ENCODE results near the gene DDN. TPM values are rescaled to one million over a fixed set of nuclear protein-coding genes. Genes with fewer than 3 reads are reported as not detected.
A peak's percentile ranks its signal among the peaks of the same experiment; 100 is the strongest.

Gene DDN
- total RNA-seq, 2 experiments from 2014 or later, result 0.20 to 0.30 TPM

DNA sequence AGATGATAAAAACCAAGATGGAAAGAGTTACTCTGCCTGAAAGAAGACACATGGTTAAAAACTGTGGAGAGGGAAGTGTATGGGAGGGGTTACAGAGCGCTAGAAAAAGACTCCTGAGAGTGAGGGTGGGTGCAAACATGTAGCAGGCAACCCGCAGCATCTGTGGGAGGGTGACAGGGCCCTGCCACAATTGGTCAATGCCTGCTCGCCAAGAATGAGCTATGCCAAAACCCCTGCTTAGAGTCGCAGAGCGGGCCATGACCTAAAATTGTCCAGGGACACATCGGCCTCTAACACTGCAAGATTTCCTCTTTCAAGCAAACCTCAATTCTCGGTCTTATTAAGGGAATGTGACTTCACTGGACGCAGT lies 18.7 kb upstream of the DDN start:
- POLR2A ChIA-PET, result interaction anchor here (0.6 to 3.0 kb wide), 5 partner anchors 19 to 305 kb away, joined by 3 to 21 read pairs (median 3); partner anchors contain the start of genes DDN, DDX23 and TROAP
- peaks cover 15% of the 10 kb centered on the region for H3K36me3 Mint-ChIP-seq
- no peaks in the 10 kb centered on the region for H3K9me3 Mint-ChIP-seq
- H3K4me3 Mint-ChIP-seq, result peak overlapping the region; percentile 95
- DNase-seq (no peak), ATAC-seq (ENCODE audit: low read depth) (peak; percentile 4)
- peak overlapping the region; percentile 97 for H3K27ac Mint-ChIP-seq
- H3K4me1 Mint-ChIP-seq, result peaks cover 26% of the 10 kb centered on the region
- no peaks in the 10 kb centered on the region for H3K27me3 Mint-ChIP-seq

DNA sequence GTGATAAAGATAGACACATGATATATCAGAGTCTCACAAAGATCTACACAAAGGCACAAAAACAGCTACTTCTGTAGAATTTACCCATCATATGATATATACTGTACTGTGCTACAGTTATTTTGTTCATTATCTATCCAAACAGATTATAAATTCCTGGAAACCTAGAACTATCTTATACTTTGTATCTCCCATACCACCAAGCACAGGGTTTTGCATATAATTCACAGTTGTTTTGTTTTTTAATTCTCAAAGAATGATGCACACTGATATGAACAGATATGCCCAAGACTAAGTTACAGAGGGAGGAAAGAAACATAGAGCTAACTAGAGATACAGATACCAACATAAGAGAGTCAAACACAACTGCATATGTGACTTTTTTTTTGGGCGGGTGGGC lies 16.0 kb upstream of the DDN start:
- H3K4me3 Mint-ChIP-seq, result no peak overlapping the region
- H3K4me1 Mint-ChIP-seq, result peaks cover 27% of the 10 kb centered on the region
- no peak overlapping the region for H3K27ac Mint-ChIP-seq
- no peak for ATAC-seq (ENCODE audit: low read depth)
- DNase-seq, result no peak
- H3K27me3 Mint-ChIP-seq, result no peaks in the 10 kb centered on the region
- peaks cover 17% of the 10 kb centered on the region for H3K36me3 Mint-ChIP-seq
- no peaks in the 10 kb centered on the region for H3K9me3 Mint-ChIP-seq
- POLR2A ChIA-PET, result interaction anchor here (1.1 to 1.9 kb wide), 3 partner anchors 15 to 36 kb away, joined by 4 to 7 read pairs (median 5); no protein-coding TSS in a partner anchor

DNA sequence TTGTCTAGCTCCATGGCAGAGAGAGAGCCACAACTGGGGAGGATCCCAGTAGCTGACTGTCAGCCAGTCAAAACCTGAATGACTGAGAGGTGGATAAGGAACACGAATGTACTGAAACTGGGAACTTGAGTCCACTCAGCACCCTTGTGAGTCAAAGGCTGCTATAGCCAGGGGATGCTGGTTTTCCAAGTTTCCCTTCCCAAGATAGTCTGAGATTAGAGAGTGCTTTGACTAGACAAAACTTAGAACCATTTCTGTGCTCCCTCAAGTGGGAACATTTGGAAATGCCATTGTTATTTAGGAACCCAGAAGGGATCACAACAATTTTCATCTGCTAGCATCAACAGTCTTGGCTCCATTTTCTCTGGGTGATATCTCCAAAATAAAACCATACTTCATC lies 15.4 kb upstream of the DDN start:
- Mint-ChIP-seq H3K27ac (no peak overlapping the region), H3K9me3 (no peaks in the 10 kb centered on the region), H3K4me3 (no peak overlapping the region), H3K27me3 (no peaks in the 10 kb centered on the region), H3K4me1 (peaks cover 23% of the 10 kb centered on the region), H3K36me3 (peaks cover 19% of the 10 kb centered on the region)
- DNase-seq (no peak), ATAC-seq (ENCODE audit: low read depth) (no peak)
- POLR2A ChIA-PET, result interaction anchor here (1.1 to 1.9 kb wide), 2 partner anchors 14 to 35 kb away, joined by 5 to 7 read pairs; no protein-coding TSS in a partner anchor

DNA sequence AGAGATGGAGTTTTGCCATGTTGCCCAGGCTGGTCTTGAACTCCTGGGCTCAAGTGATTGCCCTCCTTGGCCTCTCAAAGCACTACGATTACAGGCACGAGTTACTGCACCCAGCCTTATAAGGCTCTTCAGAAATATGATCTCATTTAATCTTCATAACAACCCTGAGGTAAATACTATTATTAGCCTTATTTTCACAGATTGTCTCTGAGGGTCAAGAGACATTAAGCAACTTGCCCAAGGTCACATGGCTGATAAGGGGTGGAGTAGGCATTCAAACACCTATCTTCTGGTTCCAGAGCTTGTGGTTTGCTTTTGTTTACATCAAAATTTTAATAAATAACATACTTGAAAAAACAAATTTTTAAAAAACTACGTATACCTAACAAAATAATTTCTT lies 14.3 kb upstream of the DDN start:
- POLR2A ChIA-PET, result interaction anchor here (1.9 kb wide), 1 partner anchor 13 kb away, joined by 7 read pairs; no protein-coding TSS in a partner anchor
- Mint-ChIP-seq H3K27ac (no peak overlapping the region), H3K4me1 (peaks cover 16% of the 10 kb centered on the region), H3K9me3 (no peaks in the 10 kb centered on the region), H3K36me3 (peaks cover 17% of the 10 kb centered on the region), H3K27me3 (no peaks in the 10 kb centered on the region), H3K4me3 (no peak overlapping the region)
- ATAC-seq (ENCODE audit: low read depth) (no peak), DNase-seq (no peak)

DNA sequence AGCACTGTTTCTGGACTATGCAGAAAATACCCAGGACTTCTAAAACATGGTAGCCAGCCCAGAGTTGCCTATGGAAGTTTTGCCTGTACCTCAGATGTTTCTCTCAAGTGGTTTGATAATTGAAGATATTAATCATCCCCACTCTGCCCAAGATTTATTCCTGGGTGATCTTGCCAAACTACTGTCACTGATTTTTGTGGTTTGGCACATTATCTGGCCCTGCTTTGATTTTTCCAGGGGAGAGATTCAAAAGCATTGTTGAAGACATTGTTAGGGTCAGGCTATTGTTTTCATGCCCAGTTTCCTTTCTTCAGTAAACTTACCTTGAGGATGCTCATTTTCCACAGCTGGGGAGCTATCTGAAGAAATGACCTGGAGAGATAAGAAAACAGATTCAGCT lies 13.6 kb upstream of the DDN start:
- no peak overlapping the region for H3K27ac Mint-ChIP-seq
- no peak overlapping the region for H3K4me3 Mint-ChIP-seq
- H3K4me1 Mint-ChIP-seq, result peaks cover 14% of the 10 kb centered on the region
- no peaks in the 10 kb centered on the region for H3K9me3 Mint-ChIP-seq
- peaks cover 17% of the 10 kb centered on the region for H3K36me3 Mint-ChIP-seq
- ATAC-seq (ENCODE audit: low read depth), result no peak
- H3K27me3 Mint-ChIP-seq, result no peaks in the 10 kb centered on the region
- DNase-seq, result no peak
- POLR2A ChIA-PET, result interaction anchor here (0.5 kb wide), 1 partner anchor 242 kb away, joined by 5 read pairs; no protein-coding TSS in a partner anchor

DNA sequence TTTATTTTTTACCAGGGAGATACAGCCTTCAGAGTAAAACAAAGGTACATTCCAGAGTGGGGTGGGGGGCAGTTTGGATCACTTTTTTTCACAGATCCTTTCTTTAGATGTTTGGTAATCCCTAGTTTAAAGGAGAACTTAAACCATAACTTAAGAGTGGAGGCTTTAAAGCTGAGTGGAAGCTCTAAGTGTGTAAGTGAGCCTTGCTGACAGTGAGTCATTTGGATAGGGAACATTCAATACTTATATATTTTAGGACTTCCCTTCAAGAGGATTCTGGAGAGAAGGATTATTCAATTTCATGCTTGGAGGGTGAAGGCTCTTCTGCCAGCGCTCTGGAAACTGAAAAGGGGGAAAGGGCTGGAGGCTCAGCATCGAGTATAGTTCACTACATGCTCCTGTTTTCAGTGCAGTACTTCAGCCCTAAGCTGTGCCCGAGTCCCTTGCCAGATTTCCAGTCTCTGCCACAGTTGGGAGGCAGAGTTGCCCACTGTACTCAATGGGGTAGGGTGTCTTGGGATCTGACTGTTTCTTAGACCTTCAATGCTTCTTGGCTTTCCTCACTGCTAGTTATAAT lies 11.0 kb upstream of the DDN start:
- Mint-ChIP-seq H3K9me3 (no peaks in the 10 kb centered on the region), H3K36me3 (peaks cover 16% of the 10 kb centered on the region), H3K4me1 (peaks cover 7% of the 10 kb centered on the region), H3K4me3 (no peak overlapping the region), H3K27me3 (no peaks in the 10 kb centered on the region), H3K27ac (no peak overlapping the region)
- ATAC-seq (ENCODE audit: low read depth) (no peak), DNase-seq (no peak)
- POLR2A ChIA-PET, result no interaction called here

DNA sequence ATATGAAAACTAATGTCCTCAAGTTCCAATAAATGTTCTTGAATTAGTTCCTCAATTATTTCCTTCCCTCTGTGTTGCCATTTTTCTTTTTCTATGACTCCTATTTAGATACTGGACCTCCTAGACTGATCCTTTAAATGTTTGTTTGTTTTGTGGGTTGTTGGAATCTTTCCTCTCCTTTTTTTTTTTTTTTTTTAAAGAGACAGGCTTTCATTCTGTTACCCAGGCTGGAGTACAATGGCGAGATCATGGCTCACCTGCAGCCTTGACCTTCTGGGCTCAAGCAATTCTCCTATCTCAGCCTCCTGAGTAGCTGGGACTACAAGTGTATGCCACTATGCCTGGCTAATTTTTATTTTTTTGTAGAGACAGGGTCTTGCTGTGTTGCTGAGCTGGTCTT lies 9.8 kb upstream of the DDN start:
- POLR2A ChIA-PET, result no interaction called here
- ATAC-seq (ENCODE audit: low read depth) (no peak), DNase-seq (no peak)
- no peaks in the 10 kb centered on the region for H3K27me3 Mint-ChIP-seq
- no peak overlapping the region for H3K4me3 Mint-ChIP-seq
- peaks cover 5% of the 10 kb centered on the region for H3K4me1 Mint-ChIP-seq
- H3K9me3 Mint-ChIP-seq, result no peaks in the 10 kb centered on the region
- H3K27ac Mint-ChIP-seq, result no peak overlapping the region
- H3K36me3 Mint-ChIP-seq, result peaks cover 24% of the 10 kb centered on the region

DNA sequence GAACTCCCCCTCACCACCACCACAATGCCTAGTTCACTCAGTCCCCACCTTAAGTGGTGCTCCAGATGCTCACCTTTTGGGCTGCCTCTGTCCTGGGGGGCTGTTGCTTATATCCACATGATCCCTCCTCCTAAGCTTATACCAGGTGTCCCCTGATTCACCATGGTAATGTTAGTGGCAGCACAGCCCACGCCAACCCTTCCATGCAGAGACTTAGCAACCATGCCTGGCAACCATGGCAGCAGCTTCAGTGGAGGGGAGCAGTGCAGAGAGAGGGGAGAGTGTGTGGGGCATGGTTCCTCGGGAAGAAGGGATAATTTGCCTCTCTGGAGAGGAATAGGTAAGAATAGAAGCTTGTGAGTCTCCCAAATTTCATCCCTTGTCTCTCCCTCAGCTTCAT lies 1.2 kb upstream of the DDN start:
- Mint-ChIP-seq H3K27me3 (peaks cover 34% of the 10 kb centered on the region), H3K4me3 (no peak overlapping the region), H3K9me3 (no peaks in the 10 kb centered on the region), H3K36me3 (peaks cover 30% of the 10 kb centered on the region), H3K4me1 (peaks cover 18% of the 10 kb centered on the region), H3K27ac (no peak overlapping the region)
- POLR2A ChIA-PET, result interaction anchor here (0.7 to 3.9 kb wide), 8 partner anchors 14 to 148 kb away, joined by 3 to 21 read pairs (median 5); partner anchors contain the start of gene TUBA1B
- DNase-seq, result no peak
- ATAC-seq (ENCODE audit: low read depth), result no peak

DNA sequence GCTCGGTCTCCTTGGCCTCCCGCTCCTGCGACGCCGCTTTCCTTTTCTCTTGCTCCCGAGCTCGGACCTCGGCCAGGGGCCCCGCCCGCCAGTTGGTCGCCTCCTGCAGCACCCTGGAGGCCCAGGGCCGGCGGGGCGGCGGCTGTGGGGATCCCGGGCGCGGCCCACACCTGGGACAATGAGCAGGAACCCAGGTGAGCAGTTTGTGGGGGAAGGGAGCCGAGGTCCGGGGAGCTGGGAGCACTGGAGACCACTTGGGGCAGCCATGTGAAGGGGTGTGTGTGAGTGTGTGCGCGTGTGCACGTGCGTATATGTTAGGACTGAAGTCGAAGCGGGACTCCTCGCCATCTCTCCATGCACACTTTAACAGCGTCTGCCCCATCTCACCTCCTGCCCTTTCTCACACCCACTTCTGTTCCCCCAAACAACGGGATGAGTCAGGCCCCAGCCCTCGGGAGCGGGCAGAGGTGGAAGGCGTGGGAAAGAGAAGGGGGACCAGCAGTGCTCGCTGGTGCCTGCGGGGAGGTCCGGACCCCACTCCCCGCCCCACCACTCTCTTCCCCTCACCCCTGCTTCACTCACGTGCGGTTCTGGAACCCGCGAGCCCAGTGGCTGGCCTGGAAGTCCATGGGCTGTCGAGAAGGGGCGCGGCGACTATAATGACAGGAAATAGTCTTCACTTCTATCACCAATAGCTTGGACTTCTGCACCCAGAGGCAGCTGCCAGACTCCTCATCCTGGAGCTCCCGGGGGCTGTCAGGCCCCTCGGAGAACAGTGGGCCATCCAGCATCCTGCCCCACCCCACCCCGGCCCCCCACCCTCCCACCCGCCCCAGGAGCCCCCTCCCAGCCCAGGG lies 450 bp downstream of the DDN start:
- H3K27me3 Mint-ChIP-seq, result peaks cover 47% of the 10 kb centered on the region
- H3K4me3 Mint-ChIP-seq, result peak overlapping the region; percentile 66
- H3K27ac Mint-ChIP-seq, result no peak overlapping the region
- H3K4me1 Mint-ChIP-seq, result peaks cover 16% of the 10 kb centered on the region
- DNase-seq, result peak; percentile 54
- peaks cover 20% of the 10 kb centered on the region for H3K36me3 Mint-ChIP-seq
- ATAC-seq (ENCODE audit: low read depth), result peak; percentile 8
- POLR2A ChIA-PET, result interaction anchor here (1.6 to 3.9 kb wide), 5 partner anchors 18 to 146 kb away, joined by 4 to 21 read pairs (median 7); partner anchors contain the start of gene TUBA1B
- H3K9me3 Mint-ChIP-seq, result no peaks in the 10 kb centered on the region

DNA sequence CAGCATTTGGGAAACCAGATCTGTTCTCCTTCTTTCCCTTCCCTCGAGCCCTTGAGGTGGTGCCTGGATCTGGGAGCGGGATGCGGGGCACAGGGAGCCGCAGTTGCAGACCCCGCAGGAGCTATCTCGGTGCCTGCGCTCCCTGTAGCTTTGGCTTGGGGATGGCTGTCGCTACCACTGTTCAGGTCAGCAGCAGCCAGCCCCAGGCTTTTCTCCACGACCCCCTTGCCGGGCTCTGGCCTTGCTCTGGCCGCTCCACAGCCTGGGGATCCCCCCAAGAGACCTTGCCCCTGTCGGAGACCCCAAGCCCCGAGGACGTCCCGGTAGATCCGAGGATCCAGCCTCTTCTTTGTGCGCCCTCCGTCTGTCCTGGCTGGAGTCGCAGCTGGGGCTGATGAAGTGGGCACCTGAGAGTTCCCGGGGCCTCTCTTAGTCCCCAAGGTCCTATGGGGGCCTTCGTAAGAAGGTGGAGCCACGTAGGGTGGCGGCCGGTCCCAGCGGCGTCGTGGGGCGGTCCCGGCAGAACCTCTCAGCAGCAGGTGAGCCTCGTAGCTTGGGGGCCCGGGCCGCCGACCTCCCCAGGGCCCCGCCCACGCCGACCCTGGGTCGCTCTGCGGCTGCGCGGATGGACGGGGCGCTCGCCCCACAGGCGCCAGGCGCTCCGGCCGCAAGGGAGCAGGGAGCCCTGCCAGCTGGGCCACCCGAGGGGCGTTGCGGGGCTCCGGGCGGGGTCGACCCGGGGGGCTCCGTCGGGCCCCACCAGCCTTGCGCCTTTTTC lies 1.3 kb downstream of the DDN start:
- Mint-ChIP-seq H3K27me3 (peaks cover 56% of the 10 kb centered on the region), H3K4me3 (peak overlapping the region; percentile 44), H3K36me3 (peaks cover 16% of the 10 kb centered on the region), H3K9me3 (no peaks in the 10 kb centered on the region), H3K4me1 (peaks cover 17% of the 10 kb centered on the region), H3K27ac (no peak overlapping the region)
- POLR2A ChIA-PET, result interaction anchor here (0.7 to 3.9 kb wide), 7 partner anchors 17 to 133 kb away, joined by 3 to 21 read pairs (median 6); partner anchors contain the start of genes TUBA1B and WNT1
- DNase-seq, result peak; percentile 59
- ATAC-seq (ENCODE audit: low read depth), result peak; percentile 4

DNA sequence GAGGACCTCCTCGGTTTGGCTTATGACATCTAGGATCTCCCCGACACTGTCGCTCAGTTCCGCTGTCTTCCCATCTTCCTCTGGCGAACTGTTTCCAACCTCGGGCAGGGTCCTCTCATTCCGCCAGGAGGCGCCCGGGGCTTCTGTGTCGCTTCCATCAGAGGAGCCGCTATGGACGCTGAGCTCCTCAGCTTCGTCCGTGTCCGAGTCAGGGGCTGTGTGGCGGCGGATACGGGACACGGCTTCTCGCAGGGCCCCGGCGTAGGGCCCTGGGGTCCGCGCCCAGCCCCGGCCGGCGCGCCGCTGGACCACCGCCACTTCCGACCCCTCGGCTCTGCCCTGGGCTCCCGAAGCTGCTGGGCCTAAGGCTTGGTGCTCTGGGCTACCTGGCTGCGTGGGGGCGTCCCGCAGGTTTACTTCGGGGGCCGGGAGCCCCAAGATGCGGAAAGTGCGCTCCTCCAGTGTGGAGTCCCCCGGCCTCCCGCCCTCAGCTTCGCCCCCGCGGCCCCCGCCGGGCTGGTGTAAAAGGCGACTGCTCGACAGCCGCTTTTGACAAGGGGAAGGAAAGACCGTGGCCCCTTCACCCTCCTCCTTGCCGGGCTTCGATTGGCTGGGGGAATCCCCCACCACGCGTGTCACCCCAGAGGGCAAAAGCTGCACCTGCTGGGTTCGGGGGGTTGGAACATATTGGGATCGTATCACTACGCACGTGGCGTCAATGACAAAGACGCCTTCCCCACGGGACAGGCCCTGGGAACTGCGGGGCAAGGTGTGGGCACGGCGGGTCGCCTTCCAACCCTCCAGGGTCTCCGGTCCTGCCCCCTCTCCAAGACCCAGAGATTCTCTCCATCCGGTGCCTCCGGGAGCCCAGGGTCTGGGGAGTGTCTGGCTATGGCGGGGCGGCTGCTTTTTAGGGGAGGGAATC lies 2.1 kb downstream of the DDN start:
- ATAC-seq (ENCODE audit: low read depth), result peak; percentile 48
- no peaks in the 10 kb centered on the region for H3K9me3 Mint-ChIP-seq
- H3K4me3 Mint-ChIP-seq, result peak overlapping the region; percentile 44
- POLR2A ChIA-PET, result interaction anchor here (0.7 to 3.9 kb wide), 7 partner anchors 16 to 134 kb away, joined by 3 to 21 read pairs (median 3); partner anchors contain the start of genes DHH, TUBA1B and WNT1
- peaks cover 11% of the 10 kb centered on the region for H3K36me3 Mint-ChIP-seq
- H3K27me3 Mint-ChIP-seq, result peaks cover 58% of the 10 kb centered on the region
- peak; percentile 73 for DNase-seq
- H3K27ac Mint-ChIP-seq, result no peak overlapping the region
- peaks cover 17% of the 10 kb centered on the region for H3K4me1 Mint-ChIP-seq
